Activated CD4-positive, alpha-beta T cell treated with anti-CD3 and anti-CD28 coated beads for 36 hours (primary cell): ENCODE data around the gene RAC2. TPM values are rescaled to one million over a fixed set of nuclear protein-coding genes. Genes with fewer than 3 reads are reported as not detected.
"Not testable (repeated sequence)": the region's sequence is repeated elsewhere in the genome, so short reads cannot be mapped to it uniquely, and the experiment has no call there.

ENCODE experiments used
- ATAC-seq: fragments of 200-7000 bp; cut with Tn5 transposase; one replicate; pipeline ENCODE4 v1.10.0; 2021; ENCODE audit warnings: mild to moderate bottlenecking, moderate library complexity
- CTCF ChIA-PET: fragments of 350-600 bp; sonication (Branson Sonifier 250); formaldehyde crosslinking; loops from one replicate; lab custom pipeline; 2021; ENCODE audit warnings: antibody characterized with exemption; lab: Charles Lee
- POLR2A ChIA-PET: fragments of 350-600 bp; sonication (Branson Sonifier 250); formaldehyde crosslinking; loops from one replicate; lab custom pipeline; 2021; ENCODE audit warnings: antibody characterized with exemption, inconsistent platforms; lab: Charles Lee
- DNase-seq: peaks from one replicate; pipeline ENCODE4 v3.0.0-alpha.2; 2020
- H3K27ac Mint-ChIP-seq: one replicate; pipeline ENCODE4 v1.8.0; 2021; ENCODE audit warnings: mixed read lengths
- H3K27me3 Mint-ChIP-seq: one replicate; pipeline ENCODE4 v1.8.0; 2021; ENCODE audit warnings: mixed read lengths
- H3K36me3 Mint-ChIP-seq: one replicate; pipeline ENCODE4 v1.8.0; 2021; ENCODE audit warnings: low read depth, mixed read lengths
- H3K4me1 Mint-ChIP-seq: one replicate; pipeline ENCODE4 v1.8.0; 2021; ENCODE audit warnings: mixed read lengths
- H3K4me3 Mint-ChIP-seq: one replicate; pipeline ENCODE4 v1.8.0; 2021; ENCODE audit warnings: mild to moderate bottlenecking, moderate library complexity, mixed read lengths
- H3K9me3 Mint-ChIP-seq: one replicate; pipeline ENCODE4 v1.8.0; 2021; ENCODE audit warnings: low read depth, mixed read lengths
- intact Hi-C, 2 experiments: fragments of 100-400 bp; cut with DNase I in 1 of 2; cut with micrococcal nuclease in 1 of 2; formaldehyde crosslinking; loops; one replicate each; pipeline versions ENCODE4 v1.14.2 to v1.15.1; 2022 to 2024; cut with DNase I, micrococcal nuclease
- total RNA-seq, 2 experiments: library from RNA; stranded (reverse); gene quantifications; one replicate each; pipeline ENCODE4 v1.2.3, GENCODE V29; 2021

The RAC2 gene
- total RNA-seq, 2 experiments from 2014 or later = 692 to 930 TPM

- H3K36me3 Mint-ChIP-seq = no peaks in the 10 kb centered on the region
- ATAC-seq (no peak), DNase-seq (no peak)
- no peak overlapping the region for H3K4me3 Mint-ChIP-seq
- no peaks in the 10 kb centered on the region for H3K27me3 Mint-ChIP-seq
- ChIA-PET CTCF (interaction anchor here (1.4 kb wide), 1 partner anchor 9 kb away, joined by 3 read pairs; no protein-coding TSS in a partner anchor), POLR2A (no interaction called here)
- H3K27ac Mint-ChIP-seq = no peak overlapping the region
- peaks cover 40% of the 10 kb centered on the region for H3K4me1 Mint-ChIP-seq
- intact Hi-C loops = no loop called here
- no peaks in the 10 kb centered on the region for H3K9me3 Mint-ChIP-seq
Observed at GRCh38 chr22:37255558-37256006, 11.5 kb upstream of the RAC2 start.

GRCh38 chr22:37254867-37255233 lies 10.8 kb upstream of the RAC2 start:
- no peaks in the 10 kb centered on the region for H3K27me3 Mint-ChIP-seq
- H3K36me3 Mint-ChIP-seq = no peaks in the 10 kb centered on the region
- H3K27ac Mint-ChIP-seq = no peak overlapping the region
- POLR2A ChIA-PET = interaction anchor here (0.6 kb wide), 1 partner anchor 10 kb away, joined by 3 read pairs; no protein-coding TSS in a partner anchor
- intact Hi-C loops = no loop called here
- H3K4me3 Mint-ChIP-seq = no peak overlapping the region
- peaks cover 34% of the 10 kb centered on the region for H3K4me1 Mint-ChIP-seq
- DNase-seq (no peak), ATAC-seq (peak; percentile 61)
- CTCF ChIA-PET = interaction anchor here (0.6 to 3.4 kb wide), 3 partner anchors 10 to 51 kb away, joined by 3 to 17 read pairs (median 4); partner anchors contain the start of gene RAC2
- H3K9me3 Mint-ChIP-seq = no peaks in the 10 kb centered on the region

GRCh38 chr22:37254209-37254866 lies 10.3 kb upstream of the RAC2 start:
- H3K4me1 Mint-ChIP-seq = peaks cover 29% of the 10 kb centered on the region
- H3K4me3 Mint-ChIP-seq = no peak overlapping the region
- H3K27me3 Mint-ChIP-seq = no peaks in the 10 kb centered on the region
- ChIA-PET CTCF (interaction anchor here (0.6 to 3.4 kb wide), 4 partner anchors 10 to 54 kb away, joined by 3 to 17 read pairs (median 4); partner anchors contain the start of gene RAC2), POLR2A (interaction anchor here (0.6 kb wide), 1 partner anchor 9 kb away, joined by 3 read pairs; no protein-coding TSS in a partner anchor)
- H3K36me3 Mint-ChIP-seq = no peaks in the 10 kb centered on the region
- H3K9me3 Mint-ChIP-seq = no peaks in the 10 kb centered on the region
- ATAC-seq (no peak), DNase-seq (no peak)
- intact Hi-C loops = no loop called here
- H3K27ac Mint-ChIP-seq = no peak overlapping the region

- ChIA-PET POLR2A (no interaction called here), CTCF (interaction anchor here (0.7 to 3.4 kb wide), 3 partner anchors 11 to 724 kb away, joined by 3 to 17 read pairs (median 4); partner anchors contain the start of gene RAC2)
- Mint-ChIP-seq H3K4me3 (no peak overlapping the region), H3K36me3 (no peaks in the 10 kb centered on the region), H3K27me3 (no peaks in the 10 kb centered on the region), H3K4me1 (peaks cover 30% of the 10 kb centered on the region), H3K27ac (no peak overlapping the region), H3K9me3 (no peaks in the 10 kb centered on the region)
- intact Hi-C loops = no loop called here
- ATAC-seq (no peak), DNase-seq (no peak)
Observed at GRCh38 chr22:37253126-37253660, 9.1 kb upstream of the RAC2 start.

GRCh38 chr22:37251836-37252235 lies 7.8 kb upstream of the RAC2 start:
- POLR2A ChIA-PET, intact Hi-C loops, H3K4me3 Mint-ChIP-seq, ATAC-seq, H3K27ac Mint-ChIP-seq, DNase-seq, H3K9me3 Mint-ChIP-seq, H3K27me3 Mint-ChIP-seq, H3K36me3 Mint-ChIP-seq: not testable (repeated sequence)
- CTCF ChIA-PET = interaction anchor here (3.4 to 16.2 kb wide), 2 partner anchors 9 to 10 kb away, joined by 17 to 187 read pairs; partner anchors contain the start of gene RAC2
- H3K4me1 Mint-ChIP-seq = peaks cover 29% of the 10 kb centered on the region

- intact Hi-C loops = loop anchor here in 1 of 2 experiments (10.0 kb wide), 2 partner anchors 555 to 885 kb away; partner anchors contain the start of gene GCAT
- Mint-ChIP-seq H3K36me3 (no peaks in the 10 kb centered on the region), H3K4me1 (peaks cover 24% of the 10 kb centered on the region), H3K9me3 (no peaks in the 10 kb centered on the region), H3K27ac (no peak overlapping the region), H3K27me3 (no peaks in the 10 kb centered on the region), H3K4me3 (no peak overlapping the region)
- no peak for DNase-seq
- ATAC-seq = no peak
- ChIA-PET POLR2A (no interaction called here), CTCF (interaction anchor here (16.2 kb wide), 1 partner anchor 11 kb away, joined by 187 read pairs; no protein-coding TSS in a partner anchor)
Observed at GRCh38 chr22:37249986-37250385, 5.9 kb upstream of the RAC2 start.

- DNase-seq (no peak), ATAC-seq (no peak)
- Mint-ChIP-seq H3K4me3 (no peak overlapping the region), H3K9me3 (no peaks in the 10 kb centered on the region), H3K36me3 (peaks cover 8% of the 10 kb centered on the region), H3K27ac (no peak overlapping the region), H3K4me1 (peaks cover 26% of the 10 kb centered on the region), H3K27me3 (no peaks in the 10 kb centered on the region)
- ChIA-PET POLR2A (no interaction called here), CTCF (interaction anchor here (0.6 to 16.2 kb wide), 4 partner anchors 12 to 35 kb away, joined by 3 to 187 read pairs (median 4); no protein-coding TSS in a partner anchor)
- intact Hi-C loops = loop anchor here in 1 of 2 experiments (10.0 kb wide), 2 partner anchors 557 to 883 kb away; partner anchors contain the start of gene GCAT
Observed at GRCh38 chr22:37248251-37248650, 4.2 kb upstream of the RAC2 start.

GRCh38 chr22:37245740-37246139 lies 1.7 kb upstream of the RAC2 start:
- ChIA-PET POLR2A (interaction anchor here (0.6 to 5.3 kb wide), 2 partner anchors 15 to 82 kb away, joined by 4 to 55 read pairs; no protein-coding TSS in a partner anchor), CTCF (interaction anchor here (1.1 to 16.2 kb wide), 6 partner anchors 15 to 48 kb away, joined by 3 to 187 read pairs (median 19); no protein-coding TSS in a partner anchor)
- peaks cover 32% of the 10 kb centered on the region for H3K4me1 Mint-ChIP-seq
- H3K4me3 Mint-ChIP-seq = no peak overlapping the region
- no peaks in the 10 kb centered on the region for H3K9me3 Mint-ChIP-seq
- peaks cover 33% of the 10 kb centered on the region for H3K36me3 Mint-ChIP-seq
- intact Hi-C loops = loop anchor here in 1 of 2 experiments (1.0 to 10.0 kb wide), 3 partner anchors 14 to 881 kb away; partner anchors contain the start of gene GCAT
- ATAC-seq = no peak
- H3K27ac Mint-ChIP-seq = no peak overlapping the region
- no peaks in the 10 kb centered on the region for H3K27me3 Mint-ChIP-seq
- no peak for DNase-seq

- ChIA-PET CTCF (interaction anchor here (0.5 to 16.2 kb wide), 14 partner anchors 14 to 322 kb away, joined by 3 to 187 read pairs (median 4); no protein-coding TSS in a partner anchor), POLR2A (interaction anchor here (0.6 to 5.3 kb wide), 2 partner anchors 9 to 15 kb away, joined by 3 to 55 read pairs; no protein-coding TSS in a partner anchor)
- intact Hi-C loops = loop anchor here (1.0 to 10.0 kb wide), 5 partner anchors 83 to 880 kb away; partner anchors contain the start of genes GCAT (in 1 of the 2) and LGALS1 (in 1 of the 2)
- H3K4me1 Mint-ChIP-seq = peaks cover 39% of the 10 kb centered on the region
- H3K4me3 Mint-ChIP-seq = peak overlapping the region; percentile 92
- ATAC-seq (no peak), DNase-seq (peak; percentile 34)
- no peaks in the 10 kb centered on the region for H3K9me3 Mint-ChIP-seq
- H3K36me3 Mint-ChIP-seq = peaks cover 39% of the 10 kb centered on the region
- H3K27me3 Mint-ChIP-seq = no peaks in the 10 kb centered on the region
- H3K27ac Mint-ChIP-seq = peak overlapping the region; percentile 94
Observed at GRCh38 chr22:37244922-37245722, 1.1 kb upstream of the RAC2 start.

- peaks cover 52% of the 10 kb centered on the region for H3K4me1 Mint-ChIP-seq
- peak overlapping the region; percentile 94 for H3K27ac Mint-ChIP-seq
- H3K27me3 Mint-ChIP-seq = no peaks in the 10 kb centered on the region
- ATAC-seq = peak; percentile 0
- peak; percentile 40 for DNase-seq
- peak overlapping the region; percentile 92 for H3K4me3 Mint-ChIP-seq
- CTCF ChIA-PET = interaction anchor here (0.5 to 16.2 kb wide), 10 partner anchors 10 to 544 kb away, joined by 3 to 187 read pairs (median 6); no protein-coding TSS in a partner anchor
- intact Hi-C loops = loop anchor here (1.0 to 10.0 kb wide), 5 partner anchors 81 to 879 kb away; partner anchors contain the start of genes GCAT (in 1 of the 2) and LGALS1 (in 1 of the 2)
- POLR2A ChIA-PET = interaction anchor here (1.5 to 5.3 kb wide), 3 partner anchors 13 to 94 kb away, joined by 13 to 55 read pairs (median 14); partner anchors contain the start of gene IL2RB
- no peaks in the 10 kb centered on the region for H3K9me3 Mint-ChIP-seq
- H3K36me3 Mint-ChIP-seq = peaks cover 55% of the 10 kb centered on the region
Observed at GRCh38 chr22:37243402-37244113, 511 bp downstream of the RAC2 start.
